MM.1S (cell line): Measurements from ENCODE around the gene TEX10.

Experiments
- DNase-seq: peaks from one replicate; pipeline ENCODE4 v3.0.0-alpha.2; 2015
- H2AFZ ChIP-seq: fragments of 300-600 bp; sonication (generic); 2 replicates; pipeline ENCODE4 v1.6.0; 2016; ENCODE audit warnings: antibody characterized with exemption, low read length
- H3F3A ChIP-seq: fragments of 300-600 bp; sonication (generic); 2 replicates; pipeline ENCODE4 v1.6.1; 2016; ENCODE audit warnings: mild to moderate bottlenecking, antibody characterized with exemption, low read length, moderate library complexity, mixed read lengths; ENCODE audit not compliant: insufficient read depth
- H3K27ac ChIP-seq: fragments of 300-600 bp; sonication (generic); 2 replicates; pipeline ENCODE4 v1.5.1; 2016; ENCODE audit warnings: mild to moderate bottlenecking, low read length
- H3K27me3 ChIP-seq: fragments of 300-600 bp; sonication (generic); replicated peaks from 2 replicates; pipeline ENCODE4 v1.6.0; 2016; ENCODE audit warnings: low read length; ENCODE audit not compliant: insufficient read depth
- H3K36me3 ChIP-seq: fragments of 300-600 bp; sonication (generic); replicated peaks from 2 replicates; pipeline ENCODE4 v1.6.1; 2016; ENCODE audit warnings: mild to moderate bottlenecking, low read length, mixed read lengths; ENCODE audit not compliant: insufficient read depth
- H3K4me1 ChIP-seq: fragments of 300-600 bp; sonication (generic); 2 replicates; pipeline ENCODE4 v1.6.1; 2016; ENCODE audit warnings: low read length, mixed read lengths
- H3K4me2 ChIP-seq: fragments of 300-600 bp; sonication (generic); 2 replicates; pipeline ENCODE4 v1.6.0; 2016; ENCODE audit warnings: low read depth, low read length
- H3K4me3 ChIP-seq: fragments of 300-600 bp; sonication (generic); 2 replicates; pipeline ENCODE4 v1.5.1; 2016; ENCODE audit warnings: low read length, mixed read lengths
- H3K79me2 ChIP-seq: fragments of 300-600 bp; sonication (generic); 2 replicates; pipeline ENCODE4 v1.6.1; 2016; ENCODE audit warnings: mixed run types, low read length, mixed read lengths
- H3K9ac ChIP-seq: fragments of 300-600 bp; sonication (generic); 2 replicates; pipeline ENCODE4 v1.6.1; 2016; ENCODE audit warnings: low read length, mixed read lengths
- H3K9me2 ChIP-seq: fragments of 300-600 bp; sonication (generic); replicated peaks from 2 replicates; pipeline ENCODE4 v1.6.1; 2016; ENCODE audit warnings: mild to moderate bottlenecking, low read length, mixed read lengths; ENCODE audit not compliant: insufficient read depth
- H3K9me3 ChIP-seq: fragments of 300-600 bp; sonication (generic); replicated peaks from 2 replicates; pipeline ENCODE4 v1.6.1; 2016; ENCODE audit warnings: mild to moderate bottlenecking, low read length, mixed read lengths; ENCODE audit not compliant: insufficient read depth
- H4K20me1 ChIP-seq: fragments of 300-600 bp; sonication (generic); 2 replicates; pipeline ENCODE4 v1.6.1; 2016; ENCODE audit warnings: mild to moderate bottlenecking, low read length, moderate library complexity, mixed read lengths; ENCODE audit not compliant: insufficient read depth
- EZH2 ChIP-seq: fragments of 300-600 bp; sonication (generic); optimal IDR thresholded peaks from 2 replicates; pipeline ENCODE3; 2017; ENCODE audit warnings: low read depth, mild to moderate bottlenecking, antibody characterized with exemption, low read length, mixed read lengths
- EZH2phosphoT487 ChIP-seq: fragments of 300-600 bp; sonication (generic); IDR thresholded peaks from 2 replicates; pipeline ENCODE4 v1.6.1; 2018; ENCODE audit warnings: antibody characterized with exemption, low read length
- TF ChIP-seq, protein P1 (sequence below): fragments of 300-600 bp; sonication (generic); IDR thresholded peaks from 2 replicates; pipeline ENCODE4 v1.5.1; 2016; ENCODE audit warnings: antibody characterized with exemption, low read length, mixed read lengths

The TEX10 gene

GRCh38 chr9:100324594-100325200 is 28.0 kb downstream of the TEX10 start:
- H3K9me3 ChIP-seq = no peaks in the 10 kb centered on the region
- H3K4me3 ChIP-seq = no peak overlapping the region
- peaks cover 9% of the 10 kb centered on the region; the same call in 1 of the 2 replicates for H3K79me2 ChIP-seq
- TF ChIP-seq EZH2 (no peak), EZH2phosphoT487 (no peak)
- TF ChIP-seq, protein P1, sequence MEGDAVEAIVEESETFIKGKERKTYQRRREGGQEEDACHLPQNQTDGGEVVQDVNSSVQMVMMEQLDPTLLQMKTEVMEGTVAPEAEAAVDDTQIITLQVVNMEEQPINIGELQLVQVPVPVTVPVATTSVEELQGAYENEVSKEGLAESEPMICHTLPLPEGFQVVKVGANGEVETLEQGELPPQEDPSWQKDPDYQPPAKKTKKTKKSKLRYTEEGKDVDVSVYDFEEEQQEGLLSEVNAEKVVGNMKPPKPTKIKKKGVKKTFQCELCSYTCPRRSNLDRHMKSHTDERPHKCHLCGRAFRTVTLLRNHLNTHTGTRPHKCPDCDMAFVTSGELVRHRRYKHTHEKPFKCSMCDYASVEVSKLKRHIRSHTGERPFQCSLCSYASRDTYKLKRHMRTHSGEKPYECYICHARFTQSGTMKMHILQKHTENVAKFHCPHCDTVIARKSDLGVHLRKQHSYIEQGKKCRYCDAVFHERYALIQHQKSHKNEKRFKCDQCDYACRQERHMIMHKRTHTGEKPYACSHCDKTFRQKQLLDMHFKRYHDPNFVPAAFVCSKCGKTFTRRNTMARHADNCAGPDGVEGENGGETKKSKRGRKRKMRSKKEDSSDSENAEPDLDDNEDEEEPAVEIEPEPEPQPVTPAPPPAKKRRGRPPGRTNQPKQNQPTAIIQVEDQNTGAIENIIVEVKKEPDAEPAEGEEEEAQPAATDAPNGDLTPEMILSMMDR = peak; percentile 38
- no peaks in the 10 kb centered on the region for H3K9me2 ChIP-seq
- no peak overlapping the region for H3K27ac ChIP-seq
- H3K36me3 ChIP-seq = peaks cover 12% of the 10 kb centered on the region; the same call in 1 of the 2 replicates
- H2AFZ ChIP-seq = no peak overlapping the region
- no peak overlapping the region for H3K9ac ChIP-seq
- peak; percentile 11 for DNase-seq
- H3K27me3 ChIP-seq = no peaks in the 10 kb centered on the region
- H3F3A ChIP-seq = no peaks in the 10 kb centered on the region
- no peaks in the 10 kb centered on the region for H3K4me1 ChIP-seq
- no peak overlapping the region for H3K4me2 ChIP-seq
- H4K20me1 ChIP-seq = no peaks in the 10 kb centered on the region; the same call in 1 of the 2 replicates

DNA sequence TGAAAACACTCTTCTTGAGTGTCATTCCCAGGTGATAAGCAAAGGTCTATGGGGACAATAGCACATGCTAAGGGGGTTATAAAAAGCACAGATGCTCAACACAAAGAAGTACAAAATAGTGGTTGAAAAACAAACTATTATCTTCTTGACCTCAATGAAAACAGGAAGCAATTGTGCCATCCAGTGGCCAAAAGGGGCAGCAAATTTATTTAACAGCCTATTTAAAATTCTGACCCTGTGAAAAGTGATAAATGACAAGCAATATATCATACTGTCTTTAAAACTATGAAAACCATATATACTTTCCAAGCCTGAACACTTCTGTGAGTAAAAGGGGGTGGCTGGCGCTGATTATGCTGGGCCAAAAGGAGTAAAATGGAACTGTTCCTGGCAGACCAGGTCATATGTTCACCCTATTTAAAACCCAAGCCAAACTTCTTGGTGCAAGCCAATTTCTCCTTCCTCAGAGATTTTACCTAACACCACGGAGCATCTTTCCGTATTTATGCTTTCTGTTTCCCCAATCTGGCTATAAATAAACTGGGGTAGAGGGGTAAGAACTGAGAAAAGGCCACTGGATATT is 29.7 kb downstream of the TEX10 start:
- no peak overlapping the region for H3K4me3 ChIP-seq
- no peak overlapping the region for H3K4me2 ChIP-seq
- peaks cover 13% of the 10 kb centered on the region for H3K79me2 ChIP-seq
- peak; percentile 59 for DNase-seq
- TF ChIP-seq EZH2phosphoT487 (no peak), EZH2 (no peak)
- TF ChIP-seq, protein P1 = peak; percentile 68
- no peak overlapping the region for H2AFZ ChIP-seq
- no peak overlapping the region for H3K27ac ChIP-seq
- H3K36me3 ChIP-seq = peaks cover 12% of the 10 kb centered on the region; the same call in 1 of the 2 replicates
- no peak overlapping the region for H3K9ac ChIP-seq
- H3K27me3 ChIP-seq = no peaks in the 10 kb centered on the region
- H3K9me3 ChIP-seq = no peaks in the 10 kb centered on the region
- H3F3A ChIP-seq = no peaks in the 10 kb centered on the region
- H3K4me1 ChIP-seq = no peaks in the 10 kb centered on the region
- no peaks in the 10 kb centered on the region for H3K9me2 ChIP-seq
- no peaks in the 10 kb centered on the region; the same call in 1 of the 2 replicates for H4K20me1 ChIP-seq

DNA sequence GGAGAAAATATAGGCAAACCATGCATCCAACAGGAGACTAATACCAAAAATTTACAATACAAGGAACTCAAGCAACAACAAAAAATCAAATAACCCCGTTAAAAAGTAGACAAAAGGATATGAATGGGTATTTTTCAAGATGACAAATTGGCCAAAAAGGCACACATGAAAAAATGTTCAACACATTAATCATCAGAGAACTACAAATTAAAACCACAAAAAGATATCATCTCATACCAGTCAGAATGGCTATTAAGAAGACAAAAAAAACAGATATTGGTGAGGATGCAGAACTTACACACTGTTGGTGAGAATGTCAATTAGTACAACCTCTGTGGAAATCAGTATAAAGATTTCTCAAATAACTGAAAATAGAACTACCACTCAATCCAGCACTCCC is 35.0 kb downstream of the TEX10 start:
- Histone ChIP-seq H3K79me2 (peaks cover 21% of the 10 kb centered on the region), H3K27me3 (no peaks in the 10 kb centered on the region), H3K9ac (no peak overlapping the region), H3K4me1 (no peaks in the 10 kb centered on the region), H3K9me3 (no peaks in the 10 kb centered on the region), H3K27ac (no peak overlapping the region), H3K4me3 (no peak overlapping the region), H3F3A (no peaks in the 10 kb centered on the region), H2AFZ (no peak overlapping the region), H3K4me2 (no peak overlapping the region), H4K20me1 (no peaks in the 10 kb centered on the region), H3K9me2 (no peaks in the 10 kb centered on the region), H3K36me3 (peaks cover 8% of the 10 kb centered on the region; the same call in 1 of the 2 replicates)
- TF ChIP-seq, protein P1 = no peak
- TF ChIP-seq EZH2 (no peak), EZH2phosphoT487 (no peak)
- DNase-seq = no peak
